Measurements from ENCODE around the gene CRYBB1.

Gene CRYBB1

GRCh38 chr22:26617271-26618199, at the start of gene CRYBB1:
CRYBB1 (minus strand) TSS chr22:26618027; CDS start chr22:26616319, 1,708 bp downstream.
- DNase-seq = no peak

- DNase-seq = no peak
Measured at GRCh38 chr22:26667140-26667539, 49.3 kb upstream of the CRYBB1 start.

- DNase-seq = no peak
Measured at GRCh38 chr22:26665813-26666231, 48.0 kb upstream of the CRYBB1 start.

DNA sequence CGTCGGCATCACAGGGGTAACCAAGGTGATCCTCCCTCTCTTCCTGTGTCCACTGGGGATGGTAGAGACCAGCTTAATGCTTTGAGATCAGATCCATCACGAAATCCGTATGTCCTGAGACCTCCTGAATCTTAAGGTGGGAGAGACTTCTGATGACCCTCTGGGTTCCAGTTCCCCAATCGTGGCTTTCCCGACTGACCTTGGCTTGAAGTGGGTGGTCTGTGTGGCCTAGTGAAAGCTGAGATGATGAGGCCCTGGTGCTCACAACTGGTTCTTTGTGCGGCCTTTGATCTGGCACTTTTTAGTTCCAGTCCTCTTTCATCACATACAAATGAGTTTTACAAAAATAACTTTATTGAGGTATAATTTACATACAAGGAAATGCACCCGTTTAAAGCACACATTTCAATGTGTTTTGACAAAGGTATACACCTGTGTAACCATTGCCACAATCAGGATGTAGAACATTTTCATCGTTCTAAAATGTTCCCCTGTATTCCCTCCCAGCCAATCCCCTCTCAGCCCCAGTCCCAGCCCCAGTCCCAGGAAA, 45.6 kb upstream of the CRYBB1 start:
- DNase-seq = no peak

- DNase-seq = no peak
Measured at GRCh38 chr22:26662160-26662559, 44.3 kb upstream of the CRYBB1 start.

DNA sequence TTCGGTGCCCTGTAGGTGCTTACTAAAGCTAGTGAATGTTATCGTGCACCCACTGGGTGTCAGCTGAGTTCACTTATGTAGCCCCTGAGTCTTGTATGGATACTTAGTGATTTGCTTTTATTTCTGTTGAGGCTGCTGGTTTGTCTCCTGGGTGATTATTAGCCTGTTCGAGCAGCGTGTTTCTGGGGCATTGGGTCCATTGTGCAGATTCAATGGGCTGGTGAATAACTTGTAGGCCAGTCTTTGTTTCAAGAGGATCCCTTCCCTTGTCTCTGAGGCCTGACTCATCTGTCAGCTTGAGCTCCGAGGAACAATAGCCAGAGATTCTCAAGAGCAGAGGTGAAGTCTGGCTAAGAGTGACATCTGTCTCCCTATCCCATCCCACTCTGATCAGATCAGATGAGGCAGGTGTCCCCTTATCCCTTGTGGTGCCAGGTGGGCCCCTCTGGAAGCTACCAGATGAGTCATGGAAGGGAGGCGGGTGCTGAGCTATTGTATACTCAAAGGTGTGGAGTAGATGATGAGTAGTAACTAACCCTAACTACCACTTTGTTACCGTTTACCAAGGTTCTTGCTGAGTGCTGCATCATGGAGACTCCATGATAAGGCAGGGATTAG, 43.2 kb upstream of the CRYBB1 start:
- DNase-seq = no peak

DNA sequence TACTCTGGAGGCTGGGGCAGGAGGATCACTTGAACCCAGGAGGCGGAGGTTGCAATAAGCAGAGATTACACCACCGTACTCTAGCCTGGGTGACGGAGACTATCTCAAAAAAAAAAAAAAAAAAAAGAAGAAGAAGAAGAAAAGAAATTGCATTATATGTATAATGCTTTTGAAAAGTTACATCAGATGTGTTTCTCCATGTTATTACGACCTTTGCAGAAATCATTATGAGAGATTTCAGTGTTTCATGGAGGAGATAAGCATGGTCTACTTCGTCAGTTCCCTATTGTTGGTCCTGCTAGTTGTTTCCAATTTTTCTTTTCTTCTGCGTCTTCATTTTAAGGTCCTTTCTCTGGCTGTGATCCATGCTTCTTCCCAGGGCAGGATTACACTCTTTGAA, 42.5 kb upstream of the CRYBB1 start:
- no peak for DNase-seq

GRCh38 chr22:26658671-26659478, 41.0 kb upstream of the CRYBB1 start:
- DNase-seq = no peak

DNA sequence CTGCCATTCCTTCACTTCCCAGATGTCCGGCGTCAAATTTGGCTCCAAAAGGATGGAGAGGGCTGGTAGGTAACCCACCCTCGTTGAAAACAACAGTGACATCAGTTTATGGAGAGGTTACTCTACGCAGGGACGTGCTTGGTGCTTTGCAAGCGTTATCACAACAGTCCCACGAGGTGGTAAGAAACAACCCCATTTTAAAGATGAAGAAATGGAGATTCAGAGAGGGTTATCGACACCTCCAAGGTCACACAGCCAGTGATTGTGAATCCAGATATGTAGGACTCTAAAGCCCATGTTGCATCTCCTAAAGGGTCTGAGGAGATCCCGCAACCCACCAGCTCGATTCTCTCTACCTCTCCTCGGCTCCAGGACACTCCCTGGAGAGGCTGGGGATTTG, 40.3 kb upstream of the CRYBB1 start:
- no peak for DNase-seq

DNA sequence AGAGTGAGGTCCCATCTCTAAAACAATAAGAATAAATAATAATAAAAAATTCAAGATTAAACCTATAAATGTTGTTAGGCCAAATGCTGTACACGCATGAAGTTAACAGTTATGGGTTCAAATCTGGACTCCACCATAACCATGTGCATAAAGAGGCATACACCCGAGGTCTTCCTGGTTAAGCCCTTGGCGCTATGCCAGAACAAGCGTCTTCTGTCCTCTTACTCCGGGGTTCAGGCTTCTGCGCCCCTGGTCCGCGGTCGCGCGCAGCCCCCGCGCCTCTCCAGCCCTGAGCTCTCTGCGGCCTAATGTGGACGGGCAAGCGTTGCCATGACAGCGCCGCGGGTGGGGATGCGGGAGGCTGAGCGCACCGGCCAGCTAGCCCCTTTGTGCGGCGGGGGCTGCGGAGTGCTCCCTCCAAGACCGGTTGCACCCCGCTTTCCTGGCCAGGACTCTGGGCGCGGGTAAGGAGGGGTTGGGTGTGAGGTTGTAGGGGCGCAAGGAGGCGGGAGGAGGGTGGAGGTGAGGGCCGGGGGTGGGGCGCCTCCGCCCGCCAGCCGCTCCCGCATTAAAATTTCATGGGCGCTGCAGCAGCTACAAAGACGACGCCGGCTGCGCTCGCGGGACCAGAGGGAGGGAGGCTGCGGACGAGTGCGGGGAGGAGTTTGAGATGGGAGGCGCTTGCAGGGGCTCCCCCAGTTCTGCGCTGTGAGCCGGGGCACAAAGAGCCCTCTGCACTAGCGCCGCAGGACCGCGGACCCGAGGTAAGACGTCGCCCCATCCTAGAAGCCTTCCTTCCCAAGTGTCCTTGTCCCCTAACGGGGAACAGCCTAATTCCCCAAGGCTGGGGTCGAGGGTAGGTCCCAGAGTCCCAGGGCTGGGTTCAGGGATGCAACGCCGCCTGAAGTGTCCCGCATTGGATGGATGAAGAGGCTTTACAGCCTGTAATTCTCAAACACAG, 39.3 kb upstream of the CRYBB1 start, which contains the start of gene MIAT:
Gene MIAT (plus strand): TSS at position 698 of the 961 bp plus-strand sequence.
- DNase-seq = no peak

DNA sequence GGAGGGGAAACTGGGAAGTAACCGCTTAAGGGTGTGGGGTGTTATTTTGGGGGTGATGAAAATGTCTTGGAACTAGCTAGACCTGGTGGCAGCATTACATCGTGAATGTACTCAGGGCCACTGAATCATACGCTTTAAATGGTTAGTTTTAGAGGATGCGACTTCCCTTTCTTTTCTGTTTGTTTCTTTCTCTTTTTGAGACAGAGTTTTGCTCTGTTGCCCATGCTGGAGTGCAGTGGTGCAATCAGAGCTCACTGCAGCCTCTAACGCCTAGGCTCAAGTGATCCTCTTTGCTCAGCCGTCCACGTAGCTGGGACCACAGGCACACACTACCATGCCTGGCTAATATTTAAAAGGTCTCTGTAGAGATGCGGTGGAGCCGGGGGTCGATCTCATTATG, 34.0 kb upstream of the CRYBB1 start:
- no peak for DNase-seq

DNA sequence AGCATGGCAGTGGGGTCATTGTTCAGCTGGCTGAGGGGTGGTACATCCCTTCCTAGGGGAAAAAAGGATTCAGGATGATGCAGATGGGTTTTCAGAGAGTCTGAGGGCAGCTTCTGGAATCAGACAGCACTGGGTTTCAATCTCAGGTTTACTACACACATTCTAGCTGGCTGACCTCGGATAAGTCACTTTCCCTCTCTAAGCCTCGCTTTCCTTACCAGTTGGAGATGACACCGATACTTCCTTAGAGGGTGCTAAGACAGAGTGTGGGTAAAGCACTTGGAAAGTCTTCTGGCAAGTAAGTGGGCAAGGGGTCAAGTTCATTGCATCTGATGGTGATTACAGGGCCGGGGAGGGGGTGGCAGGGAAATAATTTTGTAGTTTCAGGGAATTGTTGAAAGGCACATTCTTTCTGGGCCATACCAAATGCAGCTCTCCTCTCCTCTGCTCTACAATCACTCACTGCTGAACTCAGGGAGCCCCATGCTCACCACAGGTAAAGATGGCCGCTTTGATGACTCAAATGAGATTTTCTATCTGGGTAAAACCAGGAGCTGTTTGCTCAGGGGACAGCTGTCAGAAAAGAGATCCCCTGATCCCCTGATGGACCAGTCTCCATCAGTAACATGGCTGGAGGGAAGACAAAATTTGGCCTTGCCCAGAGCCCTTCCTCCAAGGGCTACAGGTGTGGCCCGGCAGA, 33.0 kb upstream of the CRYBB1 start:
- DNase-seq = no peak

- DNase-seq = no peak
Measured at GRCh38 chr22:26648528-26649388, 30.9 kb upstream of the CRYBB1 start.

DNA sequence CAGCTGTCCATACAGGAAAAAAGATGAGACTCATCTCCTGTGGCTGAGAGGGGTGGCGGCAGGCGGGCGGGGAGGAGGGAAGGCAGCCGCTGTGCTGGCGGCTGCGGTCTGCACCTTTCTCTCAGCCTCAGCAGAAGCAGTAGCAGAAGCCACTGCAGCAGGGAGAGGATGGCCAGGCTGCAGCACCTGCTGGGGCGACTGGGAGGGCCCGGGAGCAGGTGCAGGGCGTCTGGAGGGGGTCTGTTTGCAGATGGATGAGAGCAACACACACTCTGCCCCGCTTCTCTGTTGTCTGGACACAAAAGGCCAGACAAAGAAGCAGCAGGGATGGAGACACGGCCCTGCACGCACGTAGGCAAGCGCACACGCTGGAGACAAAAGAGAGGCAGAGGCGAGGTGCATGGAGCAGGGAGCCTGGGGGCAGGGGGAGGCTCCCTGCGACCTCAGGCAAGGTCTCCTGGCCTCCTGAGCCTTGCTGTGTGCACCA, 30.2 kb upstream of the CRYBB1 start:
- DNase-seq = peak; percentile 85

DNA sequence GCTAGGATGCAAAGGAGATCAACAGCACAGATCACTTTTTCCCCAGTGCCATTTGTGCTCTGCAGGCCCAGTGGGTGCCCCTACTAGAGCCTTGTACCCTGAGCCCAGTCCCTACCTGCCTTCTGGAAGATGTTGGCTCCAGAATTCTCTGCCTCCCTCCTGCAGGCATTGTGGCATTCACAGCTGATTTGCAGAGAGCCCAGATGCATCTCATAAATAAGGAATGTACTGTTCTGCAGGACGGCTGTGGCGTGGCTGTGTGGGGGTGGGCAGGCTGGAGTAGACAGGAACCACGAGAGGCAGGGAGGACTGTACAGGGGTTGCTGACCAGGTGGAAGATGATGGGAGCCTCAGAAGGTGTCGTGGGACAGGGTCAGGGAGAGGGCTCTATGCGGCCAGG, 28.3 kb upstream of the CRYBB1 start:
- DNase-seq = no peak

GRCh38 chr22:26643418-26644100, 25.7 kb upstream of the CRYBB1 start:
- no peak for DNase-seq

GRCh38 chr22:26642465-26643417, 24.9 kb upstream of the CRYBB1 start:
- DNase-seq = no peak

DNA sequence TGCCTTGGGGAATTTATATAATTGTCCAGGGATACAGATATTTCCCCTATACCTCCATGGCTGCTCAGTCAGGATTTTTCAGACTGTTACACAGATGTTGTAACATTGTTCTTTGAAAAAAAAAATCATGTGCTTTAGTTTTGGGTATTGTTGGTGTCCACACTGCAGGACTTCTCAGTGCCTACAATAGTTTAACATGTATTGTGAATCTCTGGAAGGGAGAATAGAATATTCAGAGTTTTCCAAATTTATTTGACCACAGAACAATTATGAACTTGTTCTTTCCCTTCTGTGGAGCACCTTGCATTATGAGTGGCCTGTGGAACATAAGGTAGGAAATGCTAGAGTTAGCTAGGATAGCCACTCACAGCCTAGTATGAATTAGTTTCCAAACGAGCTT, 18.5 kb upstream of the CRYBB1 start:
- no peak for DNase-seq

All from NCI-H2081 treated with DMSO at 0.1 percent for 48 hours (cell line).